ENCODE data around the gene LPIN1.

Gene LPIN1

DNA sequence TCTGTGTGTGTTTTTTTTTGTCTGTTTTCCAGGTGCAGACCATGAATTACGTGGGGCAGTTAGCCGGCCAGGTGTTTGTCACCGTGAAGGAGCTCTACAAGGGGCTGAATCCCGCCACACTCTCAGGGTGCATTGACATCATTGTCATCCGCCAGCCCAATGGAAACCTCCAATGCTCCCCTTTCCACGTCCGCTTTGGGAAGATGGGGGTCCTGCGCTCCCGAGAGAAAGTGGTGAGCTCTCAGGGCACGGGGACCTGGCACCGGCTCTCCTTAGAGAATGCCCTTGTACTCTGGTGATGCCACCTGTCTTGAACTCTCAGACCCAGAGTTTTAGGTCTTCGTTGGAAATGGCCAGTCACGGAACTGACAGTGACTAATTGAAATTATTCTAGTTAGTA, 19.1 kb downstream of the LPIN1 start:
- 99% methylated on average over 13 of the region's 13 CpGs for WGBS
- H3K9me3 ChIP-seq (ENCODE audit: control insufficient read depth, low read length) = no peaks in the 10 kb centered on the region
- H3K4me3 ChIP-seq (ENCODE audit: insufficient read depth in 1 of 2, low read depth in 1 of 2, low read length in 2 of 2) = no peak overlapping the region
- no peak overlapping the region for H3K23ac ChIP-seq (ENCODE audit: low read length in 2 of 2)
- H3K18ac ChIP-seq (ENCODE audit: low read depth in 1 of 2, low read length in 2 of 2) = no peak overlapping the region
- H3K9ac ChIP-seq (ENCODE audit: low read length) = no peak overlapping the region
- no peak overlapping the region for H3K14ac ChIP-seq (ENCODE audit: low read length in 2 of 2)
- H3K27me3 ChIP-seq (ENCODE audit: control insufficient read depth in 1 of 2, insufficient read depth in 1 of 2, low read length in 2 of 2) = no peaks in the 10 kb centered on the region
- H3K79me1 ChIP-seq (replicated peaks; ENCODE audit: low read length, poor library complexity, severe bottlenecking) = peaks cover 41% of the 10 kb centered on the region
- H3K27ac ChIP-seq (ENCODE audit: low read length, poor library complexity, severe bottlenecking) = no peak overlapping the region
- no peak overlapping the region for H2BK15ac ChIP-seq (ENCODE audit: low read depth, poor library complexity, severe bottlenecking)
- no peak overlapping the region for H2BK120ac ChIP-seq (ENCODE audit: low read depth, low read length)
- no peak for DNase-seq
- H3K4me1 ChIP-seq (ENCODE audit: control insufficient read depth, insufficient read depth, low read depth, low read length) = no peaks in the 10 kb centered on the region
- H3K4me2 ChIP-seq (ENCODE audit: low read length, poor library complexity, severe bottlenecking) = no peak overlapping the region
- H3K4ac ChIP-seq (ENCODE audit: low read depth in 1 of 2, low read length in 2 of 2) = no peak overlapping the region
- no peak overlapping the region for H2AFZ ChIP-seq (ENCODE audit: low read depth, low read length)
- peaks cover 43 to 94% of the 10 kb centered on the region in 2 experiments for H3K36me3 ChIP-seq (ENCODE audit: control insufficient read depth in 1 of 2, insufficient read depth in 2 of 2, low read depth in 1 of 2, low read length in 2 of 2)
- no peak overlapping the region for H4K91ac ChIP-seq (ENCODE audit: low read length)
- no peak overlapping the region for H2BK12ac ChIP-seq (ENCODE audit: low read length in 2 of 2)
- H2BK5ac ChIP-seq (ENCODE audit: low read depth, low read length, poor library complexity, severe bottlenecking) = no peak overlapping the region
- no peak overlapping the region for H2AK5ac ChIP-seq (ENCODE audit: low read length, severe bottlenecking)
- no peak overlapping the region for H4K8ac ChIP-seq (ENCODE audit: low read length)

DNA sequence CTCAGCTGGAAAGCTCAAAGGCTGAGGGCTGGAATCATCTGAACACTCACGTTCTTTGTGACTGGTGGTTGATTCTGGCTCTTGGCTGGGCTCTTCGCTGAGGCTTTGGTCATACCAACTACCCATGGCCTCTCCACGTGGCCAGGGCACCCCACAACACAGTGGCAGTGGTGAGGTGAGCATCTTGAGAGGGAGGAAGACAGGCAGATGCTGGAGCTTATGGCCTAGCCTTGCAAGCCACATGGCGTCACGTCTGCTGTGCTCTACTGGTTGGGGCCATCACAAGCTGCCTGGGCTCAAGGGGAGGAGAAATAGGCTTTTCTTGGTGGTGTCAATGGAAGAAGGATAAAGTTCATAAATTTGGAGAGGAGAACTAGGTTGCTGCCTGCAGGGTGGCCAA, 19.6 kb downstream of the LPIN1 start:
- Histone ChIP-seq H3K27me3 (ENCODE audit: control insufficient read depth in 1 of 2, insufficient read depth in 1 of 2, low read length in 2 of 2) (no peaks in the 10 kb centered on the region), H3K36me3 (ENCODE audit: control insufficient read depth in 1 of 2, insufficient read depth in 2 of 2, low read depth in 1 of 2, low read length in 2 of 2) (peaks cover 44 to 94% of the 10 kb centered on the region in 2 experiments)

DNA sequence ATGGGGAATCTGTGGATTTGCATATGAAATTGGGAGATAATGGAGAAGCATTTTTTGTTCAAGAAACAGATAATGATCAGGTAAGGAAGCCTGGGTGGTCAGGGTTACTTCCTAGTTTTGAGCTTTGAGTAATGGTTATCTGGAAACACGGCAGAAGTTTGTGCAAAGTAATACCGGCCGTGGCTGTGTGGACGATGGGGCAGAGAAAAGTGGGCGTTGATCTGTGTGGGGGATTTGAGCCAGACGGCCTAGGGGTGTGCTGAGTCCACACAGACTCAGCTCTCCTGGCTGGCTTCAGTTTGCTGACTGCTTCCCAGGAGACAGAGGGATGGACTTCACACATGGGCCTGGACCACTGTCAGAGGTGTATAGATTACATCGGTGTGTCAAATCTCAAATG, 21.3 kb downstream of the LPIN1 start:
- no peak overlapping the region for H3K18ac ChIP-seq (ENCODE audit: low read depth in 1 of 2, low read length in 2 of 2)

More for the DNA sequence above, 19.6 kb downstream of the LPIN1 start:
- Histone ChIP-seq H3K4me1 (ENCODE audit: control insufficient read depth, insufficient read depth, low read depth, low read length) (no peaks in the 10 kb centered on the region), H2BK15ac (ENCODE audit: low read depth, poor library complexity, severe bottlenecking) (no peak overlapping the region), H3K4me2 (ENCODE audit: low read length, poor library complexity, severe bottlenecking) (no peak overlapping the region), H3K4me3 (ENCODE audit: insufficient read depth in 1 of 2, low read depth in 1 of 2, low read length in 2 of 2) (no peak overlapping the region), H4K91ac (ENCODE audit: low read length) (peak overlapping the region; percentile 67), H2AK5ac (ENCODE audit: low read length, severe bottlenecking) (no peak overlapping the region), H2BK120ac (ENCODE audit: low read depth, low read length) (no peak overlapping the region), H3K18ac (ENCODE audit: low read depth in 1 of 2, low read length in 2 of 2) (no peak overlapping the region), H2BK5ac (ENCODE audit: low read depth, low read length, poor library complexity, severe bottlenecking) (no peak overlapping the region), H2AFZ (ENCODE audit: low read depth, low read length) (no peak overlapping the region), H3K4ac (ENCODE audit: low read depth in 1 of 2, low read length in 2 of 2) (no peak overlapping the region), H4K8ac (ENCODE audit: low read length) (no peak overlapping the region), H3K14ac (ENCODE audit: low read length in 2 of 2) (no peak overlapping the region), H3K79me1 (replicated peaks; ENCODE audit: low read length, poor library complexity, severe bottlenecking) (peaks cover 38% of the 10 kb centered on the region), H3K23ac (ENCODE audit: low read length in 2 of 2) (no peak overlapping the region), H3K9ac (ENCODE audit: low read length) (no peak overlapping the region), H3K27ac (ENCODE audit: low read length, poor library complexity, severe bottlenecking) (no peak overlapping the region), H2BK12ac (ENCODE audit: low read length in 2 of 2) (no peak overlapping the region), H3K9me3 (ENCODE audit: control insufficient read depth, low read length) (no peaks in the 10 kb centered on the region)
- DNase-seq = no peak
- 95% methylated on average over 5 of the region's 5 CpGs for WGBS

DNA sequence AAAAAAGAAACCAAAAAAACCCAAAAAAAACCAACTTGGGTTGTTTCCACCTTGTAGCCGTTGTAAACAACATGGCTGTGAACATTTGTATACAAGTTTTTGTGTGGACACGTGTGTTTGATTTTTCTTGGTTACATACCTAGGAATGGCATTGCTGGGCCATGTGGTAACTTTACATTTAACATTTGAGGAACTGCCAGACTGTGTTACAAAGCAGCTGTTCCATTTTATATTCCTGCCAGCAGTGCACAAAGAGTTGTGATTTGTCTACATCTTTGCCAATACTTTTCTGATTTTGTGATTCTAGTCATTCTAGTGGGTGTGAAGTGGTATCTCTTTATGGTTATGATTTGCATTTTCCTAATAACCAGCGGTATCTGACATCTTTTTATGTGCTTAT, 22.5 kb downstream of the LPIN1 start:
- no peak overlapping the region for H2BK120ac ChIP-seq (ENCODE audit: low read depth, low read length)
- no peak overlapping the region for H3K14ac ChIP-seq (ENCODE audit: low read length in 2 of 2)
- WGBS = 84% methylated on average over 3 of the region's 3 CpGs
- no peak overlapping the region for H4K8ac ChIP-seq (ENCODE audit: low read length)
- H3K79me1 ChIP-seq (replicated peaks; ENCODE audit: low read length, poor library complexity, severe bottlenecking) = peaks cover 28% of the 10 kb centered on the region
- H3K18ac ChIP-seq (ENCODE audit: low read depth in 1 of 2, low read length in 2 of 2) = no peak overlapping the region
- DNase-seq = no peak
- H3K9me3 ChIP-seq (ENCODE audit: control insufficient read depth, low read length) = no peaks in the 10 kb centered on the region
- H3K4me3 ChIP-seq (ENCODE audit: insufficient read depth in 1 of 2, low read depth in 1 of 2, low read length in 2 of 2) = no peak overlapping the region
- H3K27ac ChIP-seq (ENCODE audit: low read length, poor library complexity, severe bottlenecking) = no peak overlapping the region
- H2AFZ ChIP-seq (ENCODE audit: low read depth, low read length) = no peak overlapping the region
- no peaks in the 10 kb centered on the region for H3K4me1 ChIP-seq (ENCODE audit: control insufficient read depth, insufficient read depth, low read depth, low read length)
- H4K91ac ChIP-seq (ENCODE audit: low read length) = no peak overlapping the region
- H2BK5ac ChIP-seq (ENCODE audit: low read depth, low read length, poor library complexity, severe bottlenecking) = no peak overlapping the region
- H3K36me3 ChIP-seq (ENCODE audit: control insufficient read depth in 1 of 2, insufficient read depth in 2 of 2, low read depth in 1 of 2, low read length in 2 of 2) = peaks cover 44 to 95% of the 10 kb centered on the region in 2 experiments
- no peak overlapping the region for H2AK5ac ChIP-seq (ENCODE audit: low read length, severe bottlenecking)
- H3K4me2 ChIP-seq (ENCODE audit: low read length, poor library complexity, severe bottlenecking) = no peak overlapping the region
- H3K4ac ChIP-seq (ENCODE audit: low read depth in 1 of 2, low read length in 2 of 2) = no peak overlapping the region
- H3K9ac ChIP-seq (ENCODE audit: low read length) = no peak overlapping the region
- H3K27me3 ChIP-seq (ENCODE audit: control insufficient read depth in 1 of 2, insufficient read depth in 1 of 2, low read length in 2 of 2) = no peaks in the 10 kb centered on the region
- no peak overlapping the region for H3K23ac ChIP-seq (ENCODE audit: low read length in 2 of 2)
- H2BK12ac ChIP-seq (ENCODE audit: low read length in 2 of 2) = no peak overlapping the region
- H2BK15ac ChIP-seq (ENCODE audit: low read depth, poor library complexity, severe bottlenecking) = no peak overlapping the region

More for the DNA sequence above, 21.3 kb downstream of the LPIN1 start:
- WGBS = 96% methylated on average over 6 of the region's 7 CpGs
- Histone ChIP-seq H2BK5ac (ENCODE audit: low read depth, low read length, poor library complexity, severe bottlenecking) (no peak overlapping the region), H3K14ac (ENCODE audit: low read length in 2 of 2) (no peak overlapping the region), H3K36me3 (ENCODE audit: control insufficient read depth in 1 of 2, insufficient read depth in 2 of 2, low read depth in 1 of 2, low read length in 2 of 2) (peaks cover 49 to 94% of the 10 kb centered on the region in 2 experiments), H3K23ac (ENCODE audit: low read length in 2 of 2) (no peak overlapping the region), H3K79me1 (replicated peaks; ENCODE audit: low read length, poor library complexity, severe bottlenecking) (peaks cover 38% of the 10 kb centered on the region), H3K9ac (ENCODE audit: low read length) (no peak overlapping the region), H3K4me3 (ENCODE audit: insufficient read depth in 1 of 2, low read depth in 1 of 2, low read length in 2 of 2) (no peak overlapping the region), H3K4ac (ENCODE audit: low read depth in 1 of 2, low read length in 2 of 2) (no peak overlapping the region), H2AFZ (ENCODE audit: low read depth, low read length) (no peak overlapping the region), H2BK12ac (ENCODE audit: low read length in 2 of 2) (no peak overlapping the region), H3K9me3 (ENCODE audit: control insufficient read depth, low read length) (no peaks in the 10 kb centered on the region), H4K91ac (ENCODE audit: low read length) (no peak overlapping the region), H3K27me3 (ENCODE audit: control insufficient read depth in 1 of 2, insufficient read depth in 1 of 2, low read length in 2 of 2) (no peaks in the 10 kb centered on the region), H3K4me1 (ENCODE audit: control insufficient read depth, insufficient read depth, low read depth, low read length) (no peaks in the 10 kb centered on the region), H3K27ac (ENCODE audit: low read length, poor library complexity, severe bottlenecking) (no peak overlapping the region), H2BK120ac (ENCODE audit: low read depth, low read length) (no peak overlapping the region), H3K4me2 (ENCODE audit: low read length, poor library complexity, severe bottlenecking) (no peak overlapping the region), H4K8ac (ENCODE audit: low read length) (no peak overlapping the region), H2AK5ac (ENCODE audit: low read length, severe bottlenecking) (no peak overlapping the region), H2BK15ac (ENCODE audit: low read depth, poor library complexity, severe bottlenecking) (no peak overlapping the region)
- no peak for DNase-seq

Data from mesenchymal stem cell (in vitro differentiated cells and primary cell).